ENCODE data around the gene FAIM2. TPM values are rescaled to one million over a fixed set of nuclear protein-coding genes. Genes with fewer than 3 reads are reported as not detected.

FAIM2 gene
- total RNA-seq, 1 experiment from 2014 or later, result 0.09 TPM

DNA sequence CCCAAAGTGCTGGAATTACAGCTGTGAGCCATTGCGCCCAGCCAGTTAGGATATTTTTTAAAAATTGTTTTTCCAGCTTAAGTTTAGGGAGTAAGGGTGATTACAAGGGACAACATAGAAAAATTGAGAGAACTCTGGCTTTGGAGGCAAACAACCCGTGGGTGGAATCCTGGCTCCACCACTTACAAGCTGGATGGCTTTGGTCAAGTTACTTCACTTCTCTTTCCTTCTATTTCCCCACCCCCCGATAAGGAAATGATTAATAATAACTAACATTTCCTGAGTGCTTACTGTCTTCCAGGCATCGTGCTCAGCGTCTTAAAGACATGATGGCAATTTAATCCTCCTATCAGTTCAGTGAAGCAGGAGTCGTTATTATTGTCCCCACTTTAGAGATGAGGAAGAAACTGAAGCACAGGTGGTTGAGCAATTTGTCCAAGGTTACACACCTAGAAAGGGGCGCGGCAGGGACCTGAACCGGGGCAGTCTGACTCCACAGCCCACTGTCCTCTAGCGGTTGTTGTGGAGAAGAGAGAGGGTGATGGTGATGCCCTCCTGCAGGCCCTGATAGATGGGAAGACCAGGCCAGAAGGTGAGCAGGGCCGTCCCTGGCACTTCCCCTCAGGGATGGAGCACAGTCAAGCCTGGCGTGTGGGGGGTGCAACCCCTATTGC is 16.7 kb upstream of the FAIM2 start:
- Histone ChIP-seq H3K4me3 (ENCODE audit: low read depth, low read length) (no peak overlapping the region), H3K9me3 (no peaks in the 10 kb centered on the region), H3K27me3 (replicated peaks; ENCODE audit: control insufficient read depth, insufficient read depth, low read length) (no peaks in the 10 kb centered on the region), H3K36me3 (ENCODE audit: control insufficient read depth, insufficient read depth, low read length) (no peaks in the 10 kb centered on the region), H3K4me1 (no peaks in the 10 kb centered on the region)
- intact Hi-C loops (cut with micrococcal nuclease; ENCODE audit: unreplicated experiment), result no loop called here
- BruUV-seq (replicated peaks), result no TSS peak
- Mint-ChIP-seq H3K27me3 (ENCODE audit: insufficient read depth, unreplicated experiment) (no peaks in the 10 kb centered on the region), H3K36me3 (ENCODE audit: insufficient read depth, unreplicated experiment) (no peaks in the 10 kb centered on the region), H3K9me3 (ENCODE audit: unreplicated experiment) (no peaks in the 10 kb centered on the region), H3K4me3 (ENCODE audit: unreplicated experiment) (no peak overlapping the region), H3K4me1 (ENCODE audit: low read depth, unreplicated experiment) (no peaks in the 10 kb centered on the region), H3K27ac (ENCODE audit: unreplicated experiment) (no peak overlapping the region)
- TF ChIP-seq, protein P1, sequence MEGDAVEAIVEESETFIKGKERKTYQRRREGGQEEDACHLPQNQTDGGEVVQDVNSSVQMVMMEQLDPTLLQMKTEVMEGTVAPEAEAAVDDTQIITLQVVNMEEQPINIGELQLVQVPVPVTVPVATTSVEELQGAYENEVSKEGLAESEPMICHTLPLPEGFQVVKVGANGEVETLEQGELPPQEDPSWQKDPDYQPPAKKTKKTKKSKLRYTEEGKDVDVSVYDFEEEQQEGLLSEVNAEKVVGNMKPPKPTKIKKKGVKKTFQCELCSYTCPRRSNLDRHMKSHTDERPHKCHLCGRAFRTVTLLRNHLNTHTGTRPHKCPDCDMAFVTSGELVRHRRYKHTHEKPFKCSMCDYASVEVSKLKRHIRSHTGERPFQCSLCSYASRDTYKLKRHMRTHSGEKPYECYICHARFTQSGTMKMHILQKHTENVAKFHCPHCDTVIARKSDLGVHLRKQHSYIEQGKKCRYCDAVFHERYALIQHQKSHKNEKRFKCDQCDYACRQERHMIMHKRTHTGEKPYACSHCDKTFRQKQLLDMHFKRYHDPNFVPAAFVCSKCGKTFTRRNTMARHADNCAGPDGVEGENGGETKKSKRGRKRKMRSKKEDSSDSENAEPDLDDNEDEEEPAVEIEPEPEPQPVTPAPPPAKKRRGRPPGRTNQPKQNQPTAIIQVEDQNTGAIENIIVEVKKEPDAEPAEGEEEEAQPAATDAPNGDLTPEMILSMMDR (IDR thresholded peaks at IDR 0.05; ENCODE audit: insufficient read depth in 1 of 2, low read depth in 1 of 2, low read length in 1 of 2, severe bottlenecking in 1 of 2, unreplicated experiment in 1 of 2), result no peak
- ChIA-PET POLR2A (no interaction called here), CTCF (interaction anchor here (0.7 kb wide), 2 partner anchors 27 kb away, joined by 4 to 5 read pairs; no protein-coding TSS in a partner anchor)
- DNase-seq, result no peak

DNA sequence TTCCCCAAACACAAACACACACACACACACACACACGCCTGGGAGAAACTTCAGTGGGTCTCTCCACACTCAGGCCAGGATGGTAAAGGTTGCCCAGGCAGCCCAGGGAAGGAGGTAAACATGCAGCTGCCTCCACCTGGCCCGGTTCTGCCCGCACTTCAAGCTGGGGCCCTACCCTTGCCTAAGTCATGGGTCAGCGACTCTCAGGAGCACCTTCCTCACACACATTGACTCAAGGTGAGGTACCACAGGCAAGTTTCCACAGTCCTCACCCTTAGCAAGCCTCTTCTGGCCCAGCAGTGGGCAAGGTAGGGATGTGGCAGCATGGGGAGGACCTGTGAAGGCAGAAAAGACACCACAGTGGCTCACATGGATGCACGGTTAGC is 14.1 kb upstream of the FAIM2 start:
- intact Hi-C loops (cut with micrococcal nuclease; ENCODE audit: unreplicated experiment), result no loop called here
- H3K4me3 ChIP-seq (ENCODE audit: low read depth, low read length), result no peak overlapping the region
- no peaks in the 10 kb centered on the region for H3K36me3 Mint-ChIP-seq (ENCODE audit: insufficient read depth, unreplicated experiment)
- H3K27me3 Mint-ChIP-seq (ENCODE audit: insufficient read depth, unreplicated experiment), result no peaks in the 10 kb centered on the region
- CTCF ChIA-PET, result no interaction called here
- no peak for DNase-seq
- no peaks in the 10 kb centered on the region for H3K4me1 ChIP-seq
- no peaks in the 10 kb centered on the region for H3K9me3 Mint-ChIP-seq (ENCODE audit: unreplicated experiment)
- H3K36me3 ChIP-seq (ENCODE audit: control insufficient read depth, insufficient read depth, low read length), result no peaks in the 10 kb centered on the region
- H3K9me3 ChIP-seq, result no peaks in the 10 kb centered on the region
- BruUV-seq (replicated peaks), result no TSS peak
- H3K27me3 ChIP-seq (replicated peaks; ENCODE audit: control insufficient read depth, insufficient read depth, low read length), result no peaks in the 10 kb centered on the region
- H3K4me3 Mint-ChIP-seq (ENCODE audit: unreplicated experiment), result no peak overlapping the region
- POLR2A ChIA-PET, result no interaction called here
- H3K27ac Mint-ChIP-seq (ENCODE audit: unreplicated experiment), result no peak overlapping the region
- H3K4me1 Mint-ChIP-seq (ENCODE audit: low read depth, unreplicated experiment), result no peaks in the 10 kb centered on the region
- TF ChIP-seq, protein P1 (IDR thresholded peaks at IDR 0.05; ENCODE audit: insufficient read depth in 1 of 2, low read depth in 1 of 2, low read length in 1 of 2, severe bottlenecking in 1 of 2, unreplicated experiment in 1 of 2), result no peak

- H3K9me3 Mint-ChIP-seq (ENCODE audit: unreplicated experiment), result no peaks in the 10 kb centered on the region
- no TSS peak for BruUV-seq (replicated peaks)
Measured at GRCh38 chr12:49917166-49917787, 13.6 kb upstream of the FAIM2 start.

More at GRCh38 chr12:49917166-49917787, 13.6 kb upstream of the FAIM2 start:
- no peaks in the 10 kb centered on the region for H3K36me3 Mint-ChIP-seq (ENCODE audit: insufficient read depth, unreplicated experiment)
- CTCF ChIA-PET, result no interaction called here
- Histone ChIP-seq H3K27me3 (replicated peaks; ENCODE audit: control insufficient read depth, insufficient read depth, low read length) (no peaks in the 10 kb centered on the region), H3K4me1 (no peaks in the 10 kb centered on the region), H3K36me3 (ENCODE audit: control insufficient read depth, insufficient read depth, low read length) (no peaks in the 10 kb centered on the region), H3K9me3 (no peaks in the 10 kb centered on the region), H3K4me3 (ENCODE audit: low read depth, low read length) (no peak overlapping the region)
- no peaks in the 10 kb centered on the region for H3K4me1 Mint-ChIP-seq (ENCODE audit: low read depth, unreplicated experiment)
- H3K4me3 Mint-ChIP-seq (ENCODE audit: unreplicated experiment), result no peak overlapping the region
- no peaks in the 10 kb centered on the region for H3K27me3 Mint-ChIP-seq (ENCODE audit: insufficient read depth, unreplicated experiment)
- intact Hi-C loops (cut with micrococcal nuclease; ENCODE audit: unreplicated experiment), result no loop called here
- no peak for DNase-seq
- no peak overlapping the region for H3K27ac Mint-ChIP-seq (ENCODE audit: unreplicated experiment)
- POLR2A ChIA-PET, result interaction anchor here (0.6 kb wide), 1 partner anchor 45 kb away, joined by 5 read pairs; no protein-coding TSS in a partner anchor
- TF ChIP-seq, protein P1 (IDR thresholded peaks at IDR 0.05; ENCODE audit: insufficient read depth in 1 of 2, low read depth in 1 of 2, low read length in 1 of 2, severe bottlenecking in 1 of 2, unreplicated experiment in 1 of 2), result no peak

Measured in Caco-2 (cell line).